ENCODE measurements around the gene ZCCHC24. TPM values are rescaled to one million over a fixed set of nuclear protein-coding genes. Genes with fewer than 3 reads are reported as not detected.

The ZCCHC24 gene
- total and polyA plus RNA-seq, 2 donors (not counting 1 experiment from before 2014, with no cell fraction given) = 33.2 to 44.4 TPM

GRCh38 chr10:79350407-79351154, 94.8 kb downstream of the ZCCHC24 start:
- no peak for TF ChIP-seq EZH2 (IDR thresholded peaks at IDR 0.05; ENCODE audit: low read length, missing control alignments)
- TF ChIP-seq, protein P1, sequence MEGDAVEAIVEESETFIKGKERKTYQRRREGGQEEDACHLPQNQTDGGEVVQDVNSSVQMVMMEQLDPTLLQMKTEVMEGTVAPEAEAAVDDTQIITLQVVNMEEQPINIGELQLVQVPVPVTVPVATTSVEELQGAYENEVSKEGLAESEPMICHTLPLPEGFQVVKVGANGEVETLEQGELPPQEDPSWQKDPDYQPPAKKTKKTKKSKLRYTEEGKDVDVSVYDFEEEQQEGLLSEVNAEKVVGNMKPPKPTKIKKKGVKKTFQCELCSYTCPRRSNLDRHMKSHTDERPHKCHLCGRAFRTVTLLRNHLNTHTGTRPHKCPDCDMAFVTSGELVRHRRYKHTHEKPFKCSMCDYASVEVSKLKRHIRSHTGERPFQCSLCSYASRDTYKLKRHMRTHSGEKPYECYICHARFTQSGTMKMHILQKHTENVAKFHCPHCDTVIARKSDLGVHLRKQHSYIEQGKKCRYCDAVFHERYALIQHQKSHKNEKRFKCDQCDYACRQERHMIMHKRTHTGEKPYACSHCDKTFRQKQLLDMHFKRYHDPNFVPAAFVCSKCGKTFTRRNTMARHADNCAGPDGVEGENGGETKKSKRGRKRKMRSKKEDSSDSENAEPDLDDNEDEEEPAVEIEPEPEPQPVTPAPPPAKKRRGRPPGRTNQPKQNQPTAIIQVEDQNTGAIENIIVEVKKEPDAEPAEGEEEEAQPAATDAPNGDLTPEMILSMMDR (conservative IDR thresholded peaks at IDR 0.05 in 1 of 2, IDR thresholded peaks at IDR 0.05 in 1 of 2; ENCODE audit: low read depth in 1 of 2, low read length in 2 of 2) = no peak
- no peak overlapping the region for H2AFZ ChIP-seq (ENCODE audit: low read length)
- H3K79me2 ChIP-seq (ENCODE audit: control insufficient read depth, insufficient read depth, low read length) = peaks cover 33% of the 10 kb centered on the region
- DNase-seq (ENCODE audit: low read depth in 2 of 2) = no peak
- no peak overlapping the region for H3K4me2 ChIP-seq (ENCODE audit: extremely low read depth, insufficient read depth, low read length)
- peaks cover 42% of the 10 kb centered on the region for H3K36me3 ChIP-seq (ENCODE audit: control insufficient read depth, insufficient read depth, low read length)
- H3K4me1 ChIP-seq (ENCODE audit: control insufficient read depth, extremely low read depth, insufficient read depth, low read length) = peaks cover 8% of the 10 kb centered on the region
- no peak overlapping the region for H3K27ac ChIP-seq (ENCODE audit: insufficient read depth, low read length)
- H3K27me3 ChIP-seq (ENCODE audit: control insufficient read depth, insufficient read depth, low read length) = no peaks in the 10 kb centered on the region
- no peaks in the 10 kb centered on the region for H4K20me1 ChIP-seq (ENCODE audit: control insufficient read depth, extremely low read depth, insufficient read depth, low read length)
- no peak overlapping the region for H3K9ac ChIP-seq (ENCODE audit: insufficient read depth, low read length)
- H3K4me3 ChIP-seq (replicated peaks in 1 of 4; ENCODE audit: control extremely low read depth in 1 of 4, insufficient read depth in 1 of 4, low read depth in 3 of 4, low read length in 4 of 4) = no peak overlapping the region
- no peaks in the 10 kb centered on the region for H3K9me3 ChIP-seq (ENCODE audit: control insufficient read depth, insufficient read depth, low read depth, low read length)

DNA sequence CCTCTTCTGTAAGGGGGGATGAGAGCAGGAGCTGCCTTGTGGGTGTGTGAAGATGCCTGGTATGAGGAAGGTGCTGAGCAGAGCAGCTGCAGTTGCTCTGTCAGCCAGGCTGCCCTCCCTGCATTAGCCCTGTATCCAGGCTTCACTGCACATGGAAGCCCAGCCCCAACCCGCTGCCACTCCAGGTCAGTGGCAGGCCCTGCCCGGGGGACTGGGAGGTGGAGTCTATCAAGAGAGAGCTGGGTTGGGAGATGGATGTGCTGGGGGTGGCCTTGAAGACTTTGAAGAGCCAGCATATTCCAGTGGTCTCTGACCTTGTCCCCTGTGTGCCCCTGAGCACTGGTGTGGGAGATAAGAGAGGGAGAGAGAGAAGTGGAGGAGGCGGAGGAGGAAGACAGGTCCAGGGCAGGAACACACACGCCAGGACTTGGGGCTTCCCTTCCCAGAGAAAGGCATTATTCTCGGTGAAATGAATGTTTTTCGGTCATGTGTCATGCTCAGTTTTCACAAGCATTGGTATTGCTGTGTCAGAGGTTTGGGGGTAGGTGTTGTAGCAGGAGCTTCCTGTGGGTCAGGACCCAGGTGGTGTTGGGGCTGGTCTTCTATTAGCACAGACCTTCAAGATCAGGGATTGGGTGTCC, 95.5 kb downstream of the ZCCHC24 start:
- no peak for DNase-seq (ENCODE audit: low read depth in 2 of 2)

GRCh38 chr10:79349072-79349491, 96.3 kb downstream of the ZCCHC24 start:
- Histone ChIP-seq H3K4me1 (ENCODE audit: control insufficient read depth, extremely low read depth, insufficient read depth, low read length) (peaks cover 8% of the 10 kb centered on the region), H3K9me3 (ENCODE audit: control insufficient read depth, insufficient read depth, low read depth, low read length) (no peaks in the 10 kb centered on the region), H2AFZ (ENCODE audit: low read length) (no peak overlapping the region), H3K9ac (ENCODE audit: insufficient read depth, low read length) (no peak overlapping the region), H3K4me2 (ENCODE audit: extremely low read depth, insufficient read depth, low read length) (peak overlapping the region; percentile 88), H3K27me3 (ENCODE audit: control insufficient read depth, insufficient read depth, low read length) (no peaks in the 10 kb centered on the region), H3K4me3 (replicated peaks in 1 of 4; ENCODE audit: control extremely low read depth in 1 of 4, insufficient read depth in 1 of 4, low read depth in 3 of 4, low read length in 4 of 4) (peak overlapping the region; percentile 56 to 85 (median 78)), H3K36me3 (ENCODE audit: control insufficient read depth, insufficient read depth, low read length) (peaks cover 36% of the 10 kb centered on the region), H3K27ac (ENCODE audit: insufficient read depth, low read length) (peak overlapping the region; percentile 85), H4K20me1 (ENCODE audit: control insufficient read depth, extremely low read depth, insufficient read depth, low read length) (no peaks in the 10 kb centered on the region), H3K79me2 (ENCODE audit: control insufficient read depth, insufficient read depth, low read length) (peaks cover 33% of the 10 kb centered on the region)
- no peak for DNase-seq (ENCODE audit: low read depth in 2 of 2)
- TF ChIP-seq, protein P1 (conservative IDR thresholded peaks at IDR 0.05 in 1 of 2, IDR thresholded peaks at IDR 0.05 in 1 of 2; ENCODE audit: low read depth in 1 of 2, low read length in 2 of 2) = no peak
- TF ChIP-seq EZH2 (IDR thresholded peaks at IDR 0.05; ENCODE audit: low read length, missing control alignments) = no peak

More for the DNA sequence above, 95.5 kb downstream of the ZCCHC24 start:
- Histone ChIP-seq H3K27ac (ENCODE audit: insufficient read depth, low read length) (no peak overlapping the region), H4K20me1 (ENCODE audit: control insufficient read depth, extremely low read depth, insufficient read depth, low read length) (no peaks in the 10 kb centered on the region), H3K9ac (ENCODE audit: insufficient read depth, low read length) (no peak overlapping the region), H3K4me1 (ENCODE audit: control insufficient read depth, extremely low read depth, insufficient read depth, low read length) (peaks cover 8% of the 10 kb centered on the region), H3K27me3 (ENCODE audit: control insufficient read depth, insufficient read depth, low read length) (no peaks in the 10 kb centered on the region), H3K79me2 (ENCODE audit: control insufficient read depth, insufficient read depth, low read length) (peaks cover 33% of the 10 kb centered on the region), H2AFZ (ENCODE audit: low read length) (no peak overlapping the region), H3K9me3 (ENCODE audit: control insufficient read depth, insufficient read depth, low read depth, low read length) (no peaks in the 10 kb centered on the region), H3K4me2 (ENCODE audit: extremely low read depth, insufficient read depth, low read length) (no peak overlapping the region), H3K36me3 (ENCODE audit: control insufficient read depth, insufficient read depth, low read length) (peaks cover 42% of the 10 kb centered on the region), H3K4me3 (replicated peaks in 1 of 4; ENCODE audit: control extremely low read depth in 1 of 4, insufficient read depth in 1 of 4, low read depth in 3 of 4, low read length in 4 of 4) (no peak overlapping the region)
- TF ChIP-seq EZH2 (IDR thresholded peaks at IDR 0.05; ENCODE audit: low read length, missing control alignments) = no peak
- TF ChIP-seq, protein P1 (conservative IDR thresholded peaks at IDR 0.05 in 1 of 2, IDR thresholded peaks at IDR 0.05 in 1 of 2; ENCODE audit: low read depth in 1 of 2, low read length in 2 of 2) = no peak

All from fibroblast of lung (primary cell).